Measurements from ENCODE around the gene PCDH11Y. TPM values are rescaled to one million over a fixed set of nuclear protein-coding genes. Genes with fewer than 3 reads are reported as not detected.
A peak's percentile ranks its signal among the peaks of the same experiment; 100 is the strongest.
"Not testable (repeated sequence)": the region's sequence is repeated elsewhere in the genome, so short reads cannot be mapped to it uniquely, and the experiment has no call there.

The PCDH11Y gene
- 0.08 and 0.39 TPM in 2 replicates for total RNA-seq (2014; rRNA removed; shearing (Covaris generic))

- peak; percentile 70 for DNase-seq (ENCODE audit: low spot score)
Observed at GRCh38 chrY:5000057-5000456, at the start of gene PCDH11Y. Gene PCDH11Y, plus strand, starts transcription at chrY:5000296. Its CDS starts 56,804 bp downstream, at chrY:5057100.

- not testable (repeated sequence) for DNase-seq (ENCODE audit: low spot score)
Observed at GRCh38 chrY:4967894-4968293, 32.2 kb upstream of the PCDH11Y start.

GRCh38 chrY:4991743-4992400 is 8.2 kb upstream of the PCDH11Y start:
- DNase-seq (ENCODE audit: low spot score) = not testable (repeated sequence)

GRCh38 chrY:4994892-4995291 is 5.2 kb upstream of the PCDH11Y start:
- DNase-seq (ENCODE audit: low spot score) = peak; percentile 5

DNA sequence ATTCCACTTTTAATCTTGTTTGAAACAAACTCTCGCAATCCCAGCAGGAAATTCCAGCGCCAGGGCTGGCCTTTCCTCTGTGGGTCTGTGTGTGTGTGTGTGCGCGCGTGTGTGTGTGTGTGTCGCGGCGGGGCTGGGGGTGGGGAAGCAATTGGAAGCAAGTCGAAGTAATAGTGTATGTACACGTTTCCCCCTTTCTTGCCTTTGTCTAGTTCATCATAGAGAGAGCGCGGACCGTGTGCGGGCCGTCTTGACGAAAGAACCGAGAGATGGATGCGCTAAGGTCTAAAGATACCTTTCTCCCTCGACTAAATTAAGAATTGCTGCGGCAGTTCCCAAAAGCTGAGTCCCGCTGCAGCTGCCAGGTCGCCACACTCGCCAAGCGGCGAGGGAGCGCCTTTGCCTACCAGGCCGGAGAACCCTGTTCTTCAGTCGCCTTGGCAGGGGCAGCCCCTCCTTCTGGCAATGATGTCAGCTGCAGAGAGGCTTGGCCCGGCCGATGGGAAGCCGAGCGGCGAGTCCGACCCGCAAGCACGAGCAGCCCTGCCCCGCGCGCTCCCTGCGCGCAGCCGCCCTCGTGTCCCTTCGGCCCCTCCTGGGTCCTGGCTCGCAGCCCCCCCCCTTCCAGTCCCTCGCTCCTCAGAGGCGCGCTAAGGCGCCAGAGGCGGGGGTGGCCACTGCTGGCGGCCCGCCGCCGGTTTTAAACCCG is 2.5 kb downstream of the PCDH11Y start:
- not testable (repeated sequence) for DNase-seq (ENCODE audit: low spot score)

DNA sequence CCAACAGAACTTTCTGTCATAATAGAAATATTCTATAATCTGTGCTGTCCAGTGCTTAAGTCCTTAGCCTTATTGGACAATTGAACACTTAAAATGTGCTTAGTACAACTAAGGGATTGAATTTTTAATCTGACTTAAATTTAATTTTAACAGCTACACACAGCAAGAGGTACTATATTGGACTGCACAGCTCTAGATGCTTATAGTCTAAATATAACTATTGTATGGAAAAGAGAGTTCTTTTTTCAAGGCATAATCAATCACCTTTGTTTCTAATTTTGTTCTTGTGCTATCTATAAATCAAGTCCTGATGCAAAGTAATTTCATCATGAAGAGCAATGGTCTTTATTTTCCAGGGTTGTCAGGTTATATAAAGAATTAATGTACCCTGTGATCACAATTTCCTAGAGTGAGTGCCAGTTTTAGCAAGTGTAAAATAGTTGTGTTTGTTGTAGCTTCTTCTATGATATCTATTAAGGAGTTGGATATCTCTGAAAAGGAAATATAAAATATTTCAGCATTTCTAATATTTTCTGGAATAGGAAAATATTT is 39.0 kb downstream of the PCDH11Y start:
- not testable (repeated sequence) for DNase-seq (ENCODE audit: low spot score)

DNA sequence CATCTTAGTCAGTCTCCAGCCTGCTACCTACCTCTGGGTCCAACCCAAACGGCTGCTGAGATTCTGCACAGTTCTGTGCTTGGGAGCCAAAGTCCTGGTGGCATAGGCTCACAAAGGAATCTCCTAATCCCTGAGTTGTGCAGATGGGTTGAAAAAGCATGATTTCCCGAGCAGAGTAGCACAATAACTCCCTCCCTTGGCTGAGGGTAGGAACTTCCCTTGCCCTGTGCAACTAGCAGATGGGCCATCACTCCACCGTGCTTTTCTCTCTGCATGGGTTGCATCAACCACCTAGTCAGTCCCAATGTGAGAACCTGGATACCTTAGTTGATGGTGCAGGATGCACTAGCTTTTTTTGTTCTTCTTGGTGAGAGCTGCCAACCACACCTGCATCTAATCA is 82.9 kb downstream of the PCDH11Y start:
- not testable (repeated sequence) for DNase-seq (ENCODE audit: low spot score)

DNA sequence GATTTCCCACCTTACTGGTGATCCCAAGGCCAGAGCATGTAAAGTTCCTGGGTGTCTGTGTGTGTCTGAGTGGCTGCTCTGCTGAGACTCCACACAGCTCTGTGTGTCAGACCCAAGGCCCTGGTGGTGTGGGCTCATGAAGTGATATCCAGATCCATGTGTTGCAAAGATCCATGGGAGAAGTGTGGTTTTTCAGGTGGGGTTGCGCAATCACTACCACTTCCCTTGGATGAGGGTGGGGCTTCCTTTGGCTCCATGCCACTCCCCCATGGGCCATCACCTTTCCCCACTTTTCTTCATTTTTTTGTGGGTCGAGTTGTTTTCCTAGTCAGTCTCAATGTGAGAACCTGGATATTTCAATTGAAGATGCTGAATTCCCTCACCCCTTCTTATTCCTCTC is 182.9 kb downstream of the PCDH11Y start:
- not testable (repeated sequence) for DNase-seq (ENCODE audit: low spot score)

DNA sequence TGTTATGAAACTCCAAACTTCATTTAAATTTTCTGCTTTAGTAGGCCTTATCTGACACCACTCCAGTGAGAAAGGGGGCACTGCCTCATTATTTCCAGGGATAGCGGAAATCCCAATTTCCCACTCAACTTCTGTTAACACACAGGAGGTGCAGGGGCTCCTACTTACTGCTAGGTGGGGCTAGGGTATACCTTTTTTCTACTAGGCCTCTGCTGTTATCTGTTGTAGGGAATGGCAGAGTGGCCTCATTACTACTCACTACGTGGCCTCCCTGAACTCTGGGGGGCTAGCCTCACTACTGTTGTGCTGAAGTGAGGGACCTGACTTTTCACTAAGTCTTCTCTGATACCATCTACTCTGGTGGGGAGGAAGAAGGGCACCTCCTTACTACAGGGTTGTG is 215.0 kb downstream of the PCDH11Y start:
- DNase-seq (ENCODE audit: low spot score) = not testable (repeated sequence)

GRCh38 chrY:5324931-5325330 is 324.8 kb downstream of the PCDH11Y start:
- not testable (repeated sequence) for DNase-seq (ENCODE audit: low spot score)

- DNase-seq (ENCODE audit: low spot score) = not testable (repeated sequence)
Observed at GRCh38 chrY:5342220-5342619, 342.1 kb downstream of the PCDH11Y start.

- not testable (repeated sequence) for DNase-seq (ENCODE audit: low spot score)
Observed at GRCh38 chrY:5543705-5544104, 543.6 kb downstream of the PCDH11Y start.

DNA sequence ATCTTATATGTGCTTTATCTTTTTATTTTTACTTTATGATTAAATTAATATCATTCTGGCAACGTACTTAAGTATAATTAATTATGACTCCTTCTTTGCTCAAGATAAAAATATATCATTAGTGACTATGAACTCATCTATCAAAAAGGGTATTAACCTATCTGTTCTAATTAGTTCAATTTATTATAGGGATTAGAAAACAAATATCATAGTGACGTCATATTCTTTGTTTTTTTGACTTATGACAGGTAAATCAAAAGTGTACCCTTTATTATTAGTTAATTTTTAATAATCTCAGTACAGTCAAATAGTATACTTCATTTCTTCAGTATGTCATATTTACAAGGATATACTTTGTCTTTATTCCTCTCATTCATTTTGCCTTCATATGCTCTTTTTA is 638.5 kb downstream of the PCDH11Y start:
- DNase-seq (ENCODE audit: low spot score) = not testable (repeated sequence)

GRCh38 chrY:5679265-5679664 is 679.2 kb downstream of the PCDH11Y start:
- DNase-seq (ENCODE audit: low spot score) = not testable (repeated sequence)

- not testable (repeated sequence) for DNase-seq (ENCODE audit: low spot score)
Observed at GRCh38 chrY:5708727-5709126, 708.6 kb downstream of the PCDH11Y start.

GRCh38 chrY:5709788-5710381 is 709.8 kb downstream of the PCDH11Y start:
- DNase-seq (ENCODE audit: low spot score) = not testable (repeated sequence)

DNA sequence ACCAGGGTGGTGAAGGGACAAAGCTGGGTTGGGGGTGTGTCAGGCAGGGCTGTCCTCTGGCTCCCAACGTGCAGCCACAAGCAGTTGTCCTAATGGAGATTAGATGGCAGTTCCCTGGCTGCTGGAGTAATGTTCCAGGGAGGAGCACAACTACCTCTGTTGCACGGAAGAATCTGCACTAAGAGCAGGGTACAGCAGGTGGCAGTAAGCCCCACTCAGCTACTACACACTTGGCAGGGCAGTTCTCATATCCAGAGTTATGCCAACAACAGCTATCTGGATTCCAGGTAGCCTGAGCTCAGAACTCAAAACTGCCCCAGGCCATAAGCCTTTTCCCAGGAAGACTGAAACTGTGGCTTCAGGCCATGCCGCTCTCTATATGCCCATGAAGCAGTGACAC is 761.3 kb downstream of the PCDH11Y start:
- DNase-seq (ENCODE audit: low spot score) = not testable (repeated sequence)

GRCh38 chrY:5776485-5776884 is 776.4 kb downstream of the PCDH11Y start:
- not testable (repeated sequence) for DNase-seq (ENCODE audit: low spot score)

Data from H4 (cell line).